ENCODE results near the gene SLC16A5. TPM values are rescaled to one million over a fixed set of nuclear protein-coding genes. Genes with fewer than 3 reads are reported as not detected.
"Not testable (repeated sequence)": the region's sequence is repeated elsewhere in the genome, so short reads cannot be mapped to it uniquely, and the experiment has no call there.

The SLC16A5 gene
- 7.7 TPM for polyA plus RNA-seq (2013, experiment 1 of 2)
- polyA plus RNA-seq (2013, experiment 2 of 2): 7.9 TPM

- peak within 1 kb of the TSS; percentile 85 for H3K9ac ChIP-seq (ENCODE audit: low read depth, low read length, poor library complexity)
- H3K4me3 ChIP-seq (ENCODE audit: low read length in 2 of 2): peak within 1 kb of the TSS in 1 of 2 donors; percentile 86
Observed at GRCh38 chr17:75087558-75088453, at the start of gene SLC16A5. Gene SLC16A5 (plus strand): TSS chr17:75087954. CDS start chr17:75093637, 5,683 bp downstream.

GRCh38 chr17:75039238-75039637, 48.5 kb upstream of the SLC16A5 start:
- no peak overlapping the region for H3K4ac ChIP-seq (ENCODE audit: low read length)
- H4K91ac ChIP-seq (ENCODE audit: low read depth, low read length, poor library complexity): no peak overlapping the region
- no peak overlapping the region for H2AFZ ChIP-seq (ENCODE audit: low read length)
- no peak overlapping the region for H4K8ac ChIP-seq (ENCODE audit: low read depth, low read length)
- no peak overlapping the region for H3K4me3 ChIP-seq (ENCODE audit: low read length in 2 of 2)
- H2BK12ac ChIP-seq (ENCODE audit: low read length): no peak overlapping the region
- H3K14ac ChIP-seq (ENCODE audit: low read length): no peak overlapping the region
- H2AK5ac ChIP-seq (ENCODE audit: low read depth, low read length): no peak overlapping the region
- no peak overlapping the region for H2BK5ac ChIP-seq (ENCODE audit: low read length)
- H3K4me1 ChIP-seq (ENCODE audit: control insufficient read depth in 2 of 2, insufficient read depth in 1 of 2, low read depth in 1 of 2, low read length in 2 of 2): peaks cover 0 to 3% of the 10 kb centered on the region in 2 donors
- H2BK15ac ChIP-seq (ENCODE audit: low read length): no peak overlapping the region
- no peak overlapping the region for H3K23ac ChIP-seq (ENCODE audit: low read depth, low read length, poor library complexity)
- H3K9ac ChIP-seq (ENCODE audit: low read depth, low read length, poor library complexity): no peak overlapping the region
- no peak for DNase-seq (ENCODE audit: low spot score)
- no peak overlapping the region for H3K4me2 ChIP-seq (ENCODE audit: insufficient read depth, low read length, poor library complexity, severe bottlenecking)
- H3K36me3 ChIP-seq (replicated peaks in 1 of 2; ENCODE audit: control insufficient read depth in 2 of 2, insufficient read depth in 2 of 2, low read length in 2 of 2): peaks cover 13 to 49% of the 10 kb centered on the region in 2 donors
- no peak overlapping the region for H3K18ac ChIP-seq (ENCODE audit: low read length)
- no peak overlapping the region for H2BK120ac ChIP-seq (ENCODE audit: low read depth, low read length)
- H3K9me3 ChIP-seq (replicated peaks in 1 of 2; ENCODE audit: control insufficient read depth in 2 of 2, insufficient read depth in 1 of 2, low read depth in 1 of 2, low read length in 2 of 2): no peaks in the 10 kb centered on the region
- peaks cover 2% of the 10 kb centered on the region for H3K79me1 ChIP-seq (ENCODE audit: low read depth, low read length)
- no peaks in the 10 kb centered on the region for H3K27me3 ChIP-seq (ENCODE audit: control insufficient read depth in 3 of 3, insufficient read depth in 3 of 3, low read depth in 1 of 3, low read length in 3 of 3)
- WGBS, 2 donors (ENCODE audit: extremely low coverage in 2 of 2, insufficient read length in 2 of 2, insufficient replicate concordance in 1 of 2): no CpG with 5 or more reads among the region's 5 CpGs
- H3K27ac ChIP-seq (replicated peaks; ENCODE audit: low read length): no peak overlapping the region

More at GRCh38 chr17:75087558-75088453, at the start of gene SLC16A5:
- peak within 1 kb of the TSS; percentile 78 for H3K14ac ChIP-seq (ENCODE audit: low read length)
- no peaks in the 10 kb centered on the region for H3K9me3 ChIP-seq (replicated peaks in 1 of 2; ENCODE audit: control insufficient read depth in 2 of 2, insufficient read depth in 1 of 2, low read depth in 1 of 2, low read length in 2 of 2)
- peak within 1 kb of the TSS; percentile 98 for H2AK5ac ChIP-seq (ENCODE audit: low read depth, low read length)
- H3K4ac ChIP-seq (ENCODE audit: low read length): peak within 1 kb of the TSS; percentile 87
- H3K23ac ChIP-seq (ENCODE audit: low read depth, low read length, poor library complexity): peak within 1 kb of the TSS; percentile 96
- peak within 1 kb of the TSS; percentile 87 for H3K4me2 ChIP-seq (ENCODE audit: insufficient read depth, low read length, poor library complexity, severe bottlenecking)
- H3K27me3 ChIP-seq (ENCODE audit: control insufficient read depth in 3 of 3, insufficient read depth in 3 of 3, low read depth in 1 of 3, low read length in 3 of 3): no peaks in the 10 kb centered on the region
- peaks cover 19 to 38% of the 10 kb centered on the region in 2 donors for H3K4me1 ChIP-seq (ENCODE audit: control insufficient read depth in 2 of 2, insufficient read depth in 1 of 2, low read depth in 1 of 2, low read length in 2 of 2)
- no peaks in the 10 kb centered on the region for H3K79me1 ChIP-seq (ENCODE audit: low read depth, low read length)
- H4K8ac ChIP-seq (ENCODE audit: low read depth, low read length): peak within 1 kb of the TSS; percentile 74
- H2BK12ac ChIP-seq (ENCODE audit: low read length): peak within 1 kb of the TSS; percentile 80
- H2AFZ ChIP-seq (ENCODE audit: low read length): peak within 1 kb of the TSS; percentile 81
- no CpG with 5 or more reads among the region's 69 CpGs for WGBS, 2 donors (ENCODE audit: extremely low coverage in 2 of 2, insufficient read length in 2 of 2, insufficient replicate concordance in 1 of 2)
- DNase-seq (ENCODE audit: low spot score): peak; percentile 65
- H3K18ac ChIP-seq (ENCODE audit: low read length): peak within 1 kb of the TSS; percentile 99
- no peak within 1 kb of the TSS for H4K91ac ChIP-seq (ENCODE audit: low read depth, low read length, poor library complexity)
- peak within 1 kb of the TSS; percentile 81 for H2BK120ac ChIP-seq (ENCODE audit: low read depth, low read length)
- H3K27ac ChIP-seq (replicated peaks; ENCODE audit: low read length): peak within 1 kb of the TSS; percentile 76
- H2BK15ac ChIP-seq (ENCODE audit: low read length): peak within 1 kb of the TSS; percentile 93
- H2BK5ac ChIP-seq (ENCODE audit: low read length): peak within 1 kb of the TSS; percentile 31
- H3K36me3 ChIP-seq (replicated peaks in 1 of 2; ENCODE audit: control insufficient read depth in 2 of 2, insufficient read depth in 2 of 2, low read length in 2 of 2): no peaks in the 10 kb centered on the region

- no peak overlapping the region for H3K4me2 ChIP-seq (ENCODE audit: insufficient read depth, low read length, poor library complexity, severe bottlenecking)
- no peak overlapping the region for H3K27ac ChIP-seq (replicated peaks; ENCODE audit: low read length)
- peaks cover 0 to 1% of the 10 kb centered on the region in 2 donors for H3K4me1 ChIP-seq (ENCODE audit: control insufficient read depth in 2 of 2, insufficient read depth in 1 of 2, low read depth in 1 of 2, low read length in 2 of 2)
- no peak overlapping the region for H2AK5ac ChIP-seq (ENCODE audit: low read depth, low read length)
- H3K9ac ChIP-seq (ENCODE audit: low read depth, low read length, poor library complexity): no peak overlapping the region
- H3K23ac ChIP-seq (ENCODE audit: low read depth, low read length, poor library complexity): no peak overlapping the region
- H2AFZ ChIP-seq (ENCODE audit: low read length): no peak overlapping the region
- no peaks in the 10 kb centered on the region for H3K9me3 ChIP-seq (replicated peaks in 1 of 2; ENCODE audit: control insufficient read depth in 2 of 2, insufficient read depth in 1 of 2, low read depth in 1 of 2, low read length in 2 of 2)
- DNase-seq (ENCODE audit: low spot score): no peak
- H3K27me3 ChIP-seq (ENCODE audit: control insufficient read depth in 3 of 3, insufficient read depth in 3 of 3, low read depth in 1 of 3, low read length in 3 of 3): no peaks in the 10 kb centered on the region
- no peak overlapping the region for H4K8ac ChIP-seq (ENCODE audit: low read depth, low read length)
- H3K79me1 ChIP-seq (ENCODE audit: low read depth, low read length): peaks cover 2% of the 10 kb centered on the region
- peaks cover 9 to 49% of the 10 kb centered on the region in 2 donors for H3K36me3 ChIP-seq (replicated peaks in 1 of 2; ENCODE audit: control insufficient read depth in 2 of 2, insufficient read depth in 2 of 2, low read length in 2 of 2)
- H2BK5ac ChIP-seq (ENCODE audit: low read length): no peak overlapping the region
- H2BK120ac ChIP-seq (ENCODE audit: low read depth, low read length): no peak overlapping the region
- H3K4ac ChIP-seq (ENCODE audit: low read length): no peak overlapping the region
- no peak overlapping the region for H3K4me3 ChIP-seq (ENCODE audit: low read length in 2 of 2)
- no peak overlapping the region for H4K91ac ChIP-seq (ENCODE audit: low read depth, low read length, poor library complexity)
- no CpG with 5 or more reads among the region's 12 CpGs for WGBS, 2 donors (ENCODE audit: extremely low coverage in 2 of 2, insufficient read length in 2 of 2, insufficient replicate concordance in 1 of 2)
- H3K18ac ChIP-seq (ENCODE audit: low read length): no peak overlapping the region
- no peak overlapping the region for H3K14ac ChIP-seq (ENCODE audit: low read length)
- no peak overlapping the region for H2BK12ac ChIP-seq (ENCODE audit: low read length)
- H2BK15ac ChIP-seq (ENCODE audit: low read length): no peak overlapping the region
Observed at GRCh38 chr17:75041656-75042280, 46.0 kb upstream of the SLC16A5 start.

GRCh38 chr17:75043789-75044188, 44.0 kb upstream of the SLC16A5 start:
- H3K36me3 ChIP-seq (replicated peaks in 1 of 2; ENCODE audit: control insufficient read depth in 2 of 2, insufficient read depth in 2 of 2, low read length in 2 of 2): peaks cover 9 to 40% of the 10 kb centered on the region in 2 donors
- not testable (repeated sequence) for H3K4me2 ChIP-seq (ENCODE audit: insufficient read depth, low read length, poor library complexity, severe bottlenecking); H2BK120ac ChIP-seq (ENCODE audit: low read depth, low read length); H3K4me1 ChIP-seq (ENCODE audit: control insufficient read depth in 2 of 2, insufficient read depth in 1 of 2, low read depth in 1 of 2, low read length in 2 of 2); H2AK5ac ChIP-seq (ENCODE audit: low read depth, low read length); H3K18ac ChIP-seq (ENCODE audit: low read length); H4K91ac ChIP-seq (ENCODE audit: low read depth, low read length, poor library complexity); H2BK5ac ChIP-seq (ENCODE audit: low read length); H3K4ac ChIP-seq (ENCODE audit: low read length); H2AFZ ChIP-seq (ENCODE audit: low read length); H3K4me3 ChIP-seq (ENCODE audit: low read length in 2 of 2); H3K23ac ChIP-seq (ENCODE audit: low read depth, low read length, poor library complexity); H3K27me3 ChIP-seq (ENCODE audit: control insufficient read depth in 3 of 3, insufficient read depth in 3 of 3, low read depth in 1 of 3, low read length in 3 of 3); H3K9ac ChIP-seq (ENCODE audit: low read depth, low read length, poor library complexity); H3K79me1 ChIP-seq (ENCODE audit: low read depth, low read length); H2BK12ac ChIP-seq (ENCODE audit: low read length); H3K9me3 ChIP-seq (replicated peaks in 1 of 2; ENCODE audit: control insufficient read depth in 2 of 2, insufficient read depth in 1 of 2, low read depth in 1 of 2, low read length in 2 of 2); H3K27ac ChIP-seq (replicated peaks; ENCODE audit: low read length); H3K14ac ChIP-seq (ENCODE audit: low read length); H4K8ac ChIP-seq (ENCODE audit: low read depth, low read length); H2BK15ac ChIP-seq (ENCODE audit: low read length); DNase-seq (ENCODE audit: low spot score)
- WGBS, 2 donors (ENCODE audit: extremely low coverage in 2 of 2, insufficient read length in 2 of 2, insufficient replicate concordance in 1 of 2): no CpG with 5 or more reads among the region's 5 CpGs

Data from neuronal stem cell (in vitro differentiated cells).